ENCODE measurements around the gene PMFBP1. TPM values are rescaled to one million over a fixed set of nuclear protein-coding genes. Genes with fewer than 3 reads are reported as not detected.

PMFBP1 gene
- total and polyA plus RNA-seq, 2 experiments from 2014 or later, result 2.6 to 3.3 TPM

- DNase-seq (ENCODE audit: low spot score) (peak; percentile 52), ATAC-seq (peak; percentile 79)
- no peak overlapping the region for H3K4me3 Mint-ChIP-seq
- H3K79me2 ChIP-seq (replicated peaks; ENCODE audit: insufficient read depth), result no peaks in the 10 kb centered on the region
- no peaks in the 10 kb centered on the region for H3K9me2 ChIP-seq (ENCODE audit: insufficient read depth)
- H3K9me3 Mint-ChIP-seq, result peaks cover 7% of the 10 kb centered on the region; the same call in 2 of the 3 replicates
- H4K20me1 ChIP-seq (replicated peaks; ENCODE audit: insufficient read depth), result no peaks in the 10 kb centered on the region
- no peak overlapping the region for H3K27ac ChIP-seq (ENCODE audit: low read depth)
- H3K27me3 Mint-ChIP-seq (ENCODE audit: insufficient read depth, low read depth, poor library complexity), result peaks cover 6% of the 10 kb centered on the region
- H3K4me1 ChIP-seq (ENCODE audit: insufficient read depth), result no peaks in the 10 kb centered on the region
- H3K27me3 ChIP-seq (ENCODE audit: insufficient read depth), result no peaks in the 10 kb centered on the region
- no peak overlapping the region for H2AFZ ChIP-seq
- H3K4me3 ChIP-seq, result no peak overlapping the region
- H3K4me1 Mint-ChIP-seq, result peaks cover 13% of the 10 kb centered on the region; the same call in 2 of the 3 replicates
- H3F3A ChIP-seq (replicated peaks; ENCODE audit: low read depth), result no peaks in the 10 kb centered on the region
- no peak overlapping the region for H3K27ac Mint-ChIP-seq
- H3K4me2 ChIP-seq, result no peak overlapping the region
- peaks cover 6% of the 10 kb centered on the region; the same call in 1 of the 3 replicates for H3K36me3 Mint-ChIP-seq (ENCODE audit: low read depth)
- peak; percentile 53 to 56 for TF ChIP-seq CTCF (conservative IDR thresholded peaks at IDR 0.05; ENCODE audit: low read depth in 2 of 2)
- no peak for TF ChIP-seq POLR2AphosphoS5 (IDR thresholded peaks at IDR 0.05; ENCODE audit: low read depth)
- TF ChIP-seq JUNB (IDR thresholded peaks at IDR 0.05; ENCODE audit: unreplicated experiment), result no peak
- TF ChIP-seq ZNF462 (CRISPR knock-in tag; IDR thresholded peaks at IDR 0.05), result no peak
- H3K36me3 ChIP-seq (ENCODE audit: insufficient read depth), result no peaks in the 10 kb centered on the region
Measured at GRCh38 chr16:72149676-72150464, 22.1 kb downstream of the PMFBP1 start.
